DND-41 (cell line): ENCODE results near the gene TCERG1L.

ENCODE experiments used
- ATAC-seq: fragments of 200-7000 bp; cut with Tn5 transposase; 3 replicates; pipeline ENCODE4 v1.9.1; 2021; ENCODE audit warnings: low read depth; ENCODE audit not compliant: insufficient read depth
- DNase-seq: peaks from one replicate; pipeline ENCODE4 v3.0.0-alpha.2; 2020
- H2AFZ ChIP-seq: 2 replicates; pipeline ENCODE4 v1.6.0; 2012; ENCODE audit warnings: low read depth, low read length
- H3K27ac ChIP-seq: 2 replicates; pipeline ENCODE4 v1.5.1; 2012; ENCODE audit warnings: low read length, inconsistent platforms
- H3K27me3 ChIP-seq: fragments of 200-600 bp; sonication (generic); 2 replicates; pipeline ENCODE4 v1.6.0; 2012; ENCODE audit warnings: low read length, mild to moderate bottlenecking, inconsistent platforms; ENCODE audit not compliant: insufficient read depth, poor library complexity
- H3K36me3 ChIP-seq: 2 replicates; pipeline ENCODE4 v1.5.1; 2012; ENCODE audit warnings: low read length, inconsistent platforms; ENCODE audit not compliant: insufficient read depth
- H3K4me1 ChIP-seq: 2 replicates; pipeline ENCODE4 v1.5.1; 2012; ENCODE audit warnings: mild to moderate bottlenecking, low read length; ENCODE audit not compliant: insufficient read depth
- H3K4me2 ChIP-seq: 2 replicates; pipeline ENCODE4 v1.6.0; 2012; ENCODE audit warnings: mild to moderate bottlenecking, moderate library complexity, low read length, inconsistent platforms; ENCODE audit not compliant: insufficient read depth
- H3K4me3 ChIP-seq, 2 experiments: fragments of 200-600 bp in 1 of 2; shearing (Covaris generic) in 1 of 2; 2 replicates each; pipeline ENCODE4 v1.5.1; 2012 to 2016; ENCODE audit warnings: inconsistent platforms in 2 of 2, low read length in 2 of 2, mild to moderate bottlenecking in 2 of 2, low read depth in 1 of 2, moderate library complexity in 1 of 2
- H3K79me2 ChIP-seq: 2 replicates; pipeline ENCODE4 v1.6.0; 2012; ENCODE audit warnings: low read length, inconsistent platforms; ENCODE audit not compliant: insufficient read depth
- H3K9ac ChIP-seq: 2 replicates; pipeline ENCODE4 v1.6.0; 2012; ENCODE audit warnings: low read depth, mild to moderate bottlenecking, inconsistent platforms, low read length, moderate library complexity
- H3K9me3 ChIP-seq: 2 replicates; pipeline ENCODE4 v1.5.1; 2012; ENCODE audit warnings: low read length, moderate library complexity, mild to moderate bottlenecking, inconsistent platforms; ENCODE audit not compliant: insufficient read depth, severe bottlenecking
- H4K20me1 ChIP-seq: 2 replicates; pipeline ENCODE4 v1.6.0; 2012; ENCODE audit warnings: low read length; ENCODE audit not compliant: insufficient read depth
- CTCF ChIP-seq: IDR thresholded peaks from 2 replicates; pipeline ENCODE4 v1.5.1; 2012; ENCODE audit warnings: borderline replicate concordance, low read length, moderate library complexity, mild to moderate bottlenecking; ENCODE audit not compliant: poor library complexity, severe bottlenecking; ENCODE audit errors: extremely low read depth
- EZH2 ChIP-seq: IDR thresholded peaks from 3 replicates; pipeline ENCODE4 v1.6.1; 2012; ENCODE audit warnings: borderline replicate concordance, low read depth, mild to moderate bottlenecking, moderate library complexity, low read length, inconsistent platforms; ENCODE audit not compliant: severe bottlenecking

The TCERG1L gene

GRCh38 chr10:131071721-131072120 is 239.8 kb downstream of the TCERG1L start:
- no peak overlapping the region for H3K4me3 ChIP-seq
- H3K79me2 ChIP-seq, result no peaks in the 10 kb centered on the region
- TF ChIP-seq EZH2 (no peak), CTCF (no peak)
- H3K9me3 ChIP-seq, result no peaks in the 10 kb centered on the region
- no peaks in the 10 kb centered on the region for H3K27me3 ChIP-seq
- H3K4me1 ChIP-seq, result no peaks in the 10 kb centered on the region
- no peak for DNase-seq
- no peak overlapping the region for H3K4me2 ChIP-seq
- no peak overlapping the region for H2AFZ ChIP-seq
- H3K36me3 ChIP-seq, result no peaks in the 10 kb centered on the region
- no peaks in the 10 kb centered on the region for H4K20me1 ChIP-seq
- no peak for ATAC-seq
- H3K9ac ChIP-seq, result no peak overlapping the region
- H3K27ac ChIP-seq, result no peak overlapping the region

GRCh38 chr10:131070856-131071255 is 240.7 kb downstream of the TCERG1L start:
- H2AFZ ChIP-seq, result no peak overlapping the region
- no peak for TF ChIP-seq EZH2
- no peak for TF ChIP-seq CTCF
- no peak overlapping the region for H3K4me3 ChIP-seq
- H3K9ac ChIP-seq, result no peak overlapping the region
- H4K20me1 ChIP-seq, result no peaks in the 10 kb centered on the region
- no peaks in the 10 kb centered on the region for H3K27me3 ChIP-seq
- no peak overlapping the region for H3K27ac ChIP-seq
- H3K36me3 ChIP-seq, result no peaks in the 10 kb centered on the region
- no peak overlapping the region for H3K4me2 ChIP-seq
- ATAC-seq (no peak), DNase-seq (no peak)
- H3K9me3 ChIP-seq, result no peaks in the 10 kb centered on the region
- no peaks in the 10 kb centered on the region for H3K4me1 ChIP-seq
- no peaks in the 10 kb centered on the region for H3K79me2 ChIP-seq

- no peak overlapping the region for H3K9ac ChIP-seq
- H3K27ac ChIP-seq, result no peak overlapping the region
- no peak overlapping the region for H2AFZ ChIP-seq
- H3K27me3 ChIP-seq, result no peaks in the 10 kb centered on the region
- H4K20me1 ChIP-seq, result no peaks in the 10 kb centered on the region
- H3K9me3 ChIP-seq, result no peaks in the 10 kb centered on the region
- no peaks in the 10 kb centered on the region for H3K79me2 ChIP-seq
- no peak for TF ChIP-seq CTCF
- no peak for TF ChIP-seq EZH2
- H3K4me1 ChIP-seq, result no peaks in the 10 kb centered on the region
- no peaks in the 10 kb centered on the region for H3K36me3 ChIP-seq
- DNase-seq (no peak), ATAC-seq (no peak)
- H3K4me3 ChIP-seq, result no peak overlapping the region
- no peak overlapping the region for H3K4me2 ChIP-seq
Measured at GRCh38 chr10:131068760-131069159, 242.8 kb downstream of the TCERG1L start.

- ATAC-seq (no peak), DNase-seq (no peak)
- Histone ChIP-seq H3K9me3 (no peaks in the 10 kb centered on the region), H3K27ac (no peak overlapping the region), H3K4me1 (no peaks in the 10 kb centered on the region), H3K4me3 (no peak overlapping the region), H3K27me3 (no peaks in the 10 kb centered on the region), H3K9ac (no peak overlapping the region), H4K20me1 (no peaks in the 10 kb centered on the region), H3K4me2 (no peak overlapping the region), H3K36me3 (no peaks in the 10 kb centered on the region), H2AFZ (no peak overlapping the region), H3K79me2 (no peaks in the 10 kb centered on the region)
- no peak for TF ChIP-seq EZH2
- no peak for TF ChIP-seq CTCF
Measured at GRCh38 chr10:131068311-131068710, 243.2 kb downstream of the TCERG1L start.
